ENCODE results near the gene CLCNKB. TPM values are rescaled to one million over a fixed set of nuclear protein-coding genes. Genes with fewer than 3 reads are reported as not detected.
A peak's percentile ranks its signal among the peaks of the same experiment; 100 is the strongest.

The CLCNKB gene
- total and polyA plus RNA-seq, 2 of the 13 experiments (the other 11 are each of a cell fraction or from before 2014, with no cell fraction given): 0.04 TPM; not detected in 1

GRCh38 chr1:16014509-16015482 is 28.8 kb upstream of the CLCNKB start:
- H2AFZ ChIP-seq (ENCODE audit: low read length): no peak overlapping the region
- no peak for FAIRE-seq
- H3K36me3 ChIP-seq (replicated peaks in 1 of 2; ENCODE audit: control insufficient read depth in 1 of 2, insufficient read depth in 2 of 2, low read length in 2 of 2): no peaks in the 10 kb centered on the region
- 24% methylated on average over 7 of the region's 17 CpGs for WGBS (ENCODE audit: low lambda C conversion rate)
- H3K4me3 ChIP-seq (replicated peaks in 1 of 3; ENCODE audit: insufficient read depth in 1 of 3, low read depth in 2 of 3, low read length in 3 of 3): peak overlapping the region in 2 of 3 experiments; percentile 26 to 63; a peak in 3 of 6 replicates
- DNase-seq (ENCODE audit: low spot score): no peak
- ChIA-PET POLR2A (interaction anchor here (1.0 kb wide), 1 partner anchor 214 kb away, joined by 3 read pairs; no protein-coding TSS in a partner anchor), CTCF (ENCODE audit: low intra/inter-chr PET ratio, low total read pairs) (no interaction called here)
- in situ Hi-C loops (cut with HindIII; ENCODE audit: extremely low pct_ligation_motif_present, low pct_unique_long_range_greater_than_20kb): loop anchor here (5.0 kb wide), 1 partner anchor 33 kb away; no protein-coding TSS in a partner anchor
- peaks cover 9 to 63% of the 10 kb centered on the region in 2 experiments; a peak in 4 of 5 replicates for H3K27me3 ChIP-seq (ENCODE audit: control insufficient read depth in 1 of 2, insufficient read depth in 2 of 2, low read length in 2 of 2)
- no peak overlapping the region; the same call in 1 of the 2 replicates for H3K9ac ChIP-seq (ENCODE audit: insufficient read depth, low read depth, low read length)
- peak; percentile 9; the same call in 1 of the 3 replicates for ATAC-seq
- H3K27ac ChIP-seq (ENCODE audit: extremely low read length, insufficient read depth, low read length): no peak overlapping the region
- H4K20me1 ChIP-seq (ENCODE audit: insufficient read depth, low read length): peaks cover under 1% of the 10 kb centered on the region; the same call in 1 of the 2 replicates
- H3K4me1 ChIP-seq (ENCODE audit: insufficient read depth, low read length): peaks cover 73% of the 10 kb centered on the region
- no peaks in the 10 kb centered on the region for H3K79me2 ChIP-seq (ENCODE audit: insufficient read depth, low read length)
- H3K4me2 ChIP-seq (ENCODE audit: low read depth, low read length): peak overlapping the region; percentile 71
- intact Hi-C loops (cut with micrococcal nuclease; ENCODE audit: unreplicated experiment): no loop called here
- no TSS peak for BruUV-seq (replicated peaks)
- H3K9me3 ChIP-seq (ENCODE audit: low read length): no peaks in the 10 kb centered on the region
- peak; percentile 81 for TF ChIP-seq ZNF687 (CRISPR knock-in tag; IDR thresholded peaks at IDR 0.05)
- TF ChIP-seq ZBTB14 (CRISPR knock-in tag; IDR thresholded peaks at IDR 0.05): no peak
- 0 out of 2 replicates have a peak, but pooled peaks have one; percentile 22 for TF ChIP-seq HMGXB3 (CRISPR knock-in tag; IDR thresholded peaks at IDR 0.05; ENCODE audit: borderline replicate concordance)
- TF ChIP-seq ZNF280B (CRISPR knock-in tag; IDR thresholded peaks at IDR 0.05; ENCODE audit: borderline replicate concordance): peak; percentile 16; the same call in 1 of the 2 replicates
- TF ChIP-seq DNMT3B (CRISPR knock-in tag; conservative IDR thresholded peaks at IDR 0.05): no peak
- peak; percentile 58; the same call in 1 of the 2 replicates for TF ChIP-seq KDM5B (CRISPR knock-in tag; IDR thresholded peaks at IDR 0.05; ENCODE audit: borderline replicate concordance)
- TF ChIP-seq MXI1 (IDR thresholded peaks at IDR 0.05; ENCODE audit: borderline replicate concordance, low read depth, low read length): peak; percentile 28; the same call in 1 of the 3 replicates
- TF ChIP-seq SP5 (CRISPR knock-in tag; IDR thresholded peaks at IDR 0.05; ENCODE audit: borderline replicate concordance, low read depth): 0 out of 2 replicates have a peak, but pooled peaks have one; percentile 26
- TF ChIP-seq ZFY (CRISPR knock-in tag; IDR thresholded peaks at IDR 0.05): peak; percentile 53; the same call in 1 of the 2 replicates

Data from HepG2 (cell line).